ENCODE measurements around the gene NUDT12.

The NUDT12 gene

GRCh38 chr5:103562453-103563157, at the start of gene NUDT12:
Gene NUDT12 (minus strand): TSS chr5:103562789. CDS start chr5:103560248, 2,541 bp downstream.
- DNase-seq = peak; percentile 69

- DNase-seq = no peak
Measured at GRCh38 chr5:103607346-103607745, 44.8 kb upstream of the NUDT12 start.

- no peak for DNase-seq
Measured at GRCh38 chr5:103605277-103605676, 42.7 kb upstream of the NUDT12 start.

- no peak for DNase-seq
Measured at GRCh38 chr5:103602438-103602837, 39.8 kb upstream of the NUDT12 start.

- no peak for DNase-seq
Measured at GRCh38 chr5:103601314-103601713, 38.7 kb upstream of the NUDT12 start.

GRCh38 chr5:103600086-103600485, 37.5 kb upstream of the NUDT12 start:
- DNase-seq = no peak

GRCh38 chr5:103598997-103599566, 36.5 kb upstream of the NUDT12 start:
- DNase-seq = no peak

GRCh38 chr5:103590221-103590620, 27.6 kb upstream of the NUDT12 start:
- no peak for DNase-seq

- no peak for DNase-seq
Measured at GRCh38 chr5:103589776-103590175, 27.2 kb upstream of the NUDT12 start.

- DNase-seq = no peak
Measured at GRCh38 chr5:103589357-103589756, 26.8 kb upstream of the NUDT12 start.

- peak; percentile 41 for DNase-seq
Measured at GRCh38 chr5:103587185-103587748, 24.7 kb upstream of the NUDT12 start.

GRCh38 chr5:103582364-103582763, 19.8 kb upstream of the NUDT12 start:
- DNase-seq = peak; percentile 41

- DNase-seq = no peak
Measured at GRCh38 chr5:103573411-103573810, 10.8 kb upstream of the NUDT12 start.

- DNase-seq = no peak
Measured at GRCh38 chr5:103572454-103572853, 9.9 kb upstream of the NUDT12 start.

- no peak for DNase-seq
Measured at GRCh38 chr5:103571730-103572129, 9.1 kb upstream of the NUDT12 start.

- DNase-seq = no peak
Measured at GRCh38 chr5:103569313-103570060, 6.9 kb upstream of the NUDT12 start.

- no peak for DNase-seq
Measured at GRCh38 chr5:103565719-103566118, 3.1 kb upstream of the NUDT12 start.

- DNase-seq = no peak
Measured at GRCh38 chr5:103561685-103562452, 720 bp downstream of the NUDT12 start.

- DNase-seq = no peak
Measured at GRCh38 chr5:103560826-103561225, 1.8 kb downstream of the NUDT12 start.

GRCh38 chr5:103546858-103547257, 15.7 kb downstream of the NUDT12 start:
- DNase-seq = no peak

GRCh38 chr5:103542441-103542840, 20.1 kb downstream of the NUDT12 start:
- DNase-seq = no peak

- DNase-seq = no peak
Measured at GRCh38 chr5:103541569-103541968, 21.0 kb downstream of the NUDT12 start.

GRCh38 chr5:103541114-103541513, 21.5 kb downstream of the NUDT12 start:
- DNase-seq = no peak

All from NCI-H1694 treated with DMSO at 0.1 percent for 48 hours (cell line).